Nephron (organoid): ENCODE measurements around the gene NOL8.
A peak's percentile ranks its signal among the peaks of the same experiment; 100 is the strongest.

Experiments
- H3K27ac Mint-ChIP-seq, 3 experiments: 2 replicates each; pipeline ENCODE4 v1.8.0; 2020; ENCODE audit warnings: mixed read lengths in 3 of 3, mild to moderate bottlenecking in 2 of 3, moderate library complexity in 1 of 3
- H3K27me3 Mint-ChIP-seq: 2 replicates; pipeline ENCODE4 v1.8.0; 2021; ENCODE audit warnings: low read depth, mild to moderate bottlenecking, moderate library complexity, mixed read lengths
- H3K36me3 Mint-ChIP-seq: 2 replicates; pipeline ENCODE4 v1.8.0; 2020; ENCODE audit warnings: low read depth, mixed read lengths
- H3K4me1 Mint-ChIP-seq: 2 replicates; pipeline ENCODE4 v1.8.0; 2020; ENCODE audit warnings: mixed read lengths
- H3K4me3 Mint-ChIP-seq, 3 experiments: 2 replicates each; pipeline ENCODE4 v1.8.0; 2020; ENCODE audit warnings: mild to moderate bottlenecking in 3 of 3, mixed read lengths in 3 of 3, moderate library complexity in 2 of 3
- H3K9me3 Mint-ChIP-seq: 2 replicates; pipeline ENCODE4 v1.8.0; 2020; ENCODE audit warnings: mixed read lengths
- CTCF ChIP-seq, 3 experiments: fragments of 200-600 bp; sonication (generic); IDR thresholded peaks; one replicate each; pipeline ENCODE4 v1.5.0; 2021; ENCODE audit warnings: antibody characterized with exemption in 3 of 3; ENCODE audit not compliant: unreplicated experiment in 3 of 3

NOL8 gene

GRCh38 chr9:92353051-92353450, 27.9 kb upstream of the NOL8 start:
- no peak for TF ChIP-seq CTCF (IDR thresholded peaks at IDR 0.05; ENCODE audit: unreplicated experiment in 3 of 3)
- H3K36me3 Mint-ChIP-seq, result peaks cover 53% of the 10 kb centered on the region
- no peaks in the 10 kb centered on the region for H3K27me3 Mint-ChIP-seq
- no peak overlapping the region for H3K4me3 Mint-ChIP-seq
- peaks cover 27% of the 10 kb centered on the region for H3K9me3 Mint-ChIP-seq
- H3K27ac Mint-ChIP-seq, result peak overlapping the region; percentile 78 to 99 (median 88)
- H3K4me1 Mint-ChIP-seq, result peaks cover 28% of the 10 kb centered on the region

- H3K27ac Mint-ChIP-seq, result peak overlapping the region; percentile 96 to 99 (median 99)
- peaks cover 36% of the 10 kb centered on the region for H3K4me1 Mint-ChIP-seq
- H3K4me3 Mint-ChIP-seq, result no peak overlapping the region
These were observed 25.6 kb upstream of the NOL8 start for GRCh38 chr9:92350740-92351133.

GRCh38 chr9:92349771-92350739, 24.9 kb upstream of the NOL8 start:
- no peaks in the 10 kb centered on the region for H3K27me3 Mint-ChIP-seq
- H3K4me1 Mint-ChIP-seq, result peaks cover 36% of the 10 kb centered on the region
- peak overlapping the region; percentile 96 to 99 (median 99) for H3K27ac Mint-ChIP-seq
- H3K4me3 Mint-ChIP-seq, result peak overlapping the region in 2 of 3 experiments; percentile 15 to 30
- H3K9me3 Mint-ChIP-seq, result peaks cover 12% of the 10 kb centered on the region
- TF ChIP-seq CTCF (IDR thresholded peaks at IDR 0.05; ENCODE audit: unreplicated experiment in 3 of 3), result no peak
- H3K36me3 Mint-ChIP-seq, result peaks cover 36% of the 10 kb centered on the region

More at GRCh38 chr9:92350740-92351133, 25.6 kb upstream of the NOL8 start:
- Mint-ChIP-seq H3K27me3 (no peaks in the 10 kb centered on the region), H3K9me3 (peaks cover 12% of the 10 kb centered on the region), H3K36me3 (peaks cover 39% of the 10 kb centered on the region)
- TF ChIP-seq CTCF (IDR thresholded peaks at IDR 0.05; ENCODE audit: unreplicated experiment in 3 of 3), result no peak

- Mint-ChIP-seq H3K36me3 (peaks cover 27% of the 10 kb centered on the region), H3K9me3 (peaks cover 4% of the 10 kb centered on the region), H3K4me3 (no peak overlapping the region), H3K27ac (peak overlapping the region in 1 of 3 experiments; percentile 63), H3K4me1 (peaks cover 28% of the 10 kb centered on the region), H3K27me3 (no peaks in the 10 kb centered on the region)
- TF ChIP-seq CTCF (IDR thresholded peaks at IDR 0.05; ENCODE audit: unreplicated experiment in 3 of 3), result no peak
These were observed 20.4 kb upstream of the NOL8 start for GRCh38 chr9:92345582-92345981.

- H3K4me1 Mint-ChIP-seq, result peaks cover 14% of the 10 kb centered on the region
- peak in 2 of 3 experiments; percentile 9 to 38 for TF ChIP-seq CTCF (IDR thresholded peaks at IDR 0.05; ENCODE audit: unreplicated experiment in 3 of 3)
- H3K4me3 Mint-ChIP-seq, result no peak overlapping the region
- no peaks in the 10 kb centered on the region for H3K9me3 Mint-ChIP-seq
- peak overlapping the region; percentile 49 to 82 (median 75) for H3K27ac Mint-ChIP-seq
- H3K27me3 Mint-ChIP-seq, result no peaks in the 10 kb centered on the region
- peaks cover 28% of the 10 kb centered on the region for H3K36me3 Mint-ChIP-seq
These were observed 17.8 kb upstream of the NOL8 start for GRCh38 chr9:92342825-92343488.
